H9 (cell line): ENCODE measurements around the gene UTP3. TPM values are rescaled to one million over a fixed set of nuclear protein-coding genes. Genes with fewer than 3 reads are reported as not detected.

Experiments used
- DNase-seq: peaks from one replicate; pipeline ENCODE4 v3.0.0-alpha.2; 2017
- H2AFZ ChIP-seq: one replicate; pipeline ENCODE4 v1.6.1; 2013; ENCODE audit warnings: mild to moderate bottlenecking, low read length, control low read depth, moderate library complexity
- H2AK5ac ChIP-seq: 2 replicates; pipeline ENCODE4 v1.6.1; 2013; ENCODE audit warnings: low read length, control low read depth, mixed read lengths; ENCODE audit not compliant: insufficient read length
- H2BK120ac ChIP-seq: one replicate; pipeline ENCODE4 v1.6.1; 2013; ENCODE audit warnings: low read depth, mild to moderate bottlenecking, low read length, control low read depth, inconsistent platforms; ENCODE audit not compliant: poor library complexity, severe bottlenecking
- H2BK12ac ChIP-seq: 2 replicates; pipeline ENCODE4 v1.6.1; 2013; ENCODE audit warnings: low read length, control low read depth, mixed read lengths, low read depth; ENCODE audit not compliant: insufficient read length
- H2BK15ac ChIP-seq: 2 replicates; pipeline ENCODE4 v1.6.1; 2013; ENCODE audit warnings: low read depth, low read length, control low read depth
- H2BK20ac ChIP-seq: one replicate; pipeline ENCODE4 v1.6.1; 2013; ENCODE audit warnings: low read depth, mild to moderate bottlenecking, low read length, control low read depth, inconsistent platforms; ENCODE audit not compliant: poor library complexity, severe bottlenecking
- H2BK5ac ChIP-seq: 2 replicates; pipeline ENCODE4 v1.6.1; 2013; ENCODE audit warnings: low read length, control low read depth, mixed read lengths; ENCODE audit not compliant: insufficient read length
- H3K14ac ChIP-seq: 2 replicates; pipeline ENCODE4 v1.6.1; 2013; ENCODE audit warnings: low read length, control low read depth; ENCODE audit not compliant: insufficient read depth
- H3K18ac ChIP-seq: 2 replicates; pipeline ENCODE4 v1.6.1; 2013; ENCODE audit warnings: low read depth, mild to moderate bottlenecking, mixed read lengths, low read length, control low read depth; ENCODE audit not compliant: insufficient read length
- H3K23ac ChIP-seq: 2 replicates; pipeline ENCODE4 v1.6.1; 2013; ENCODE audit warnings: low read length, control low read depth, mixed read lengths, low read depth; ENCODE audit not compliant: insufficient read length
- H3K23me2 ChIP-seq: 2 replicates; pipeline ENCODE4 v1.6.1; 2013; ENCODE audit warnings: low read depth, mild to moderate bottlenecking, mixed read lengths, low read length, control low read depth; ENCODE audit not compliant: insufficient read length, poor library complexity, severe bottlenecking
- H3K27ac ChIP-seq: 2 replicates; pipeline ENCODE4 v1.5.1; 2013; ENCODE audit warnings: low read length, control low read depth, mixed read lengths, low read depth; ENCODE audit not compliant: insufficient read length
- H3K27me3 ChIP-seq: 2 replicates; pipeline ENCODE4 v1.6.1; 2013; ENCODE audit warnings: low read length, control low read depth, inconsistent platforms; ENCODE audit not compliant: insufficient read depth
- H3K4ac ChIP-seq: 2 replicates; pipeline ENCODE4 v1.6.1; 2013; ENCODE audit warnings: low read depth, mild to moderate bottlenecking, control low read depth, inconsistent platforms, low read length, moderate library complexity
- H3K4me1 ChIP-seq: 2 replicates; pipeline ENCODE4 v1.6.1; 2013; ENCODE audit warnings: low read length, control low read depth, inconsistent platforms; ENCODE audit not compliant: insufficient read depth
- H3K4me2 ChIP-seq: 2 replicates; pipeline ENCODE4 v1.6.1; 2013; ENCODE audit warnings: low read length, control low read depth, mixed read lengths; ENCODE audit not compliant: insufficient read length, insufficient read depth
- H3K56ac ChIP-seq: 2 replicates; pipeline ENCODE4 v1.6.1; 2013; ENCODE audit warnings: low read depth, mild to moderate bottlenecking, mixed read lengths, low read length, control low read depth; ENCODE audit not compliant: insufficient read length
- H3K79me1 ChIP-seq: 2 replicates; pipeline ENCODE4 v1.6.1; 2013; ENCODE audit warnings: low read depth, mild to moderate bottlenecking, moderate library complexity, low read length, control low read depth, inconsistent platforms; ENCODE audit not compliant: insufficient read depth, poor library complexity, severe bottlenecking
- H3K79me2 ChIP-seq: 2 replicates; pipeline ENCODE4 v1.6.1; 2013; ENCODE audit warnings: low read length, control low read depth, inconsistent platforms; ENCODE audit not compliant: insufficient read depth
- H3K9ac ChIP-seq: 2 replicates; pipeline ENCODE4 v1.6.1; 2013; ENCODE audit warnings: low read length, control low read depth, mixed read lengths; ENCODE audit not compliant: insufficient read length; ENCODE audit errors: extremely low read depth
- H3K9me3 ChIP-seq: one replicate; pipeline ENCODE4 v1.6.1; 2013; ENCODE audit warnings: low read depth, low read length, inconsistent platforms; ENCODE audit not compliant: control insufficient read depth
- H3T11ph ChIP-seq: one replicate; pipeline ENCODE4 v1.6.1; 2013; ENCODE audit warnings: mild to moderate bottlenecking, low read length, control low read depth, inconsistent platforms
- H4K20me1 ChIP-seq: one replicate; pipeline ENCODE4 v1.6.1; 2013; ENCODE audit not compliant: control insufficient read depth, insufficient read length, insufficient read depth
- H4K5ac ChIP-seq: 2 replicates; pipeline ENCODE4 v1.6.1; 2013; ENCODE audit warnings: low read depth, mild to moderate bottlenecking, mixed read lengths, low read length, control low read depth; ENCODE audit not compliant: insufficient read length
- H4K8ac ChIP-seq: replicated peaks from 2 replicates; pipeline ENCODE4 v1.6.1; 2013; ENCODE audit warnings: low read length, control low read depth, mixed read lengths, low read depth; ENCODE audit not compliant: insufficient read length
- H4K91ac ChIP-seq: 2 replicates; pipeline ENCODE4 v1.6.1; 2013; ENCODE audit warnings: low read depth, mild to moderate bottlenecking, moderate library complexity, mixed read lengths, low read length, control low read depth; ENCODE audit not compliant: insufficient read length
- H3K27ac Mint-ChIP-seq, 3 experiments: 2 replicates in 2 of 3; 3 replicates in 1 of 3; pipeline ENCODE4 v1.8.0; 2020 to 2021; ENCODE audit warnings: mixed read lengths in 3 of 3, mild to moderate bottlenecking in 1 of 3, moderate library complexity in 1 of 3
- H3K27me3 Mint-ChIP-seq: 2 replicates; pipeline ENCODE4 v1.8.0; 2021; ENCODE audit warnings: low read depth, mild to moderate bottlenecking, moderate library complexity, mixed read lengths
- H3K36me3 Mint-ChIP-seq, 3 experiments: 2 replicates in 2 of 3; 3 replicates in 1 of 3; pipeline ENCODE4 v1.8.0; 2020 to 2021; ENCODE audit warnings: low read depth in 3 of 3, mixed read lengths in 3 of 3; ENCODE audit not compliant: insufficient read depth in 1 of 3
- H3K4me1 Mint-ChIP-seq, 2 experiments: 2 replicates each; pipeline ENCODE4 v1.8.0; 2020; ENCODE audit warnings: mixed read lengths in 2 of 2
- H3K4me3 Mint-ChIP-seq, 2 experiments: 2 replicates in 1 of 2; 3 replicates in 1 of 2; pipeline ENCODE4 v1.8.0; 2020 to 2021; ENCODE audit warnings: mild to moderate bottlenecking in 2 of 2, mixed read lengths in 2 of 2, moderate library complexity in 1 of 2
- H3K9me3 Mint-ChIP-seq, 2 experiments: 2 replicates in 1 of 2; 3 replicates in 1 of 2; pipeline ENCODE4 v1.8.0; 2020; ENCODE audit warnings: mild to moderate bottlenecking in 2 of 2, mixed read lengths in 2 of 2, moderate library complexity in 1 of 2
- WGBS: extraction: QIAGEN DNeasy Blood & Tissue Kit; methylation state at CpG from one replicate; pipeline ENCODE4 v1.1.7; 2013; ENCODE audit warnings: missing lambda C conversion rate, low lambda C conversion rate, mixed read lengths; ENCODE audit not compliant: insufficient read length; ENCODE audit errors: extremely low coverage; 5-methylcytosine and 5-hydroxymethylcytosine counted together
- total RNA-seq: library from RNA; stranded (reverse); gene quantifications from 2 replicates; pipeline ENCODE4 v1.2.1, GENCODE V29; 2021
- TF ChIP-seq, protein P1 (sequence below): fragments of 200-600 bp; sonication (generic); conservative IDR thresholded peaks from 3 replicates; pipeline ENCODE4 v1.8.0; 2021; ENCODE audit warnings: antibody characterized with exemption, mild to moderate bottlenecking

UTP3 gene
- total RNA-seq, 1 experiment from 2014 or later: 49.3 TPM

DNA sequence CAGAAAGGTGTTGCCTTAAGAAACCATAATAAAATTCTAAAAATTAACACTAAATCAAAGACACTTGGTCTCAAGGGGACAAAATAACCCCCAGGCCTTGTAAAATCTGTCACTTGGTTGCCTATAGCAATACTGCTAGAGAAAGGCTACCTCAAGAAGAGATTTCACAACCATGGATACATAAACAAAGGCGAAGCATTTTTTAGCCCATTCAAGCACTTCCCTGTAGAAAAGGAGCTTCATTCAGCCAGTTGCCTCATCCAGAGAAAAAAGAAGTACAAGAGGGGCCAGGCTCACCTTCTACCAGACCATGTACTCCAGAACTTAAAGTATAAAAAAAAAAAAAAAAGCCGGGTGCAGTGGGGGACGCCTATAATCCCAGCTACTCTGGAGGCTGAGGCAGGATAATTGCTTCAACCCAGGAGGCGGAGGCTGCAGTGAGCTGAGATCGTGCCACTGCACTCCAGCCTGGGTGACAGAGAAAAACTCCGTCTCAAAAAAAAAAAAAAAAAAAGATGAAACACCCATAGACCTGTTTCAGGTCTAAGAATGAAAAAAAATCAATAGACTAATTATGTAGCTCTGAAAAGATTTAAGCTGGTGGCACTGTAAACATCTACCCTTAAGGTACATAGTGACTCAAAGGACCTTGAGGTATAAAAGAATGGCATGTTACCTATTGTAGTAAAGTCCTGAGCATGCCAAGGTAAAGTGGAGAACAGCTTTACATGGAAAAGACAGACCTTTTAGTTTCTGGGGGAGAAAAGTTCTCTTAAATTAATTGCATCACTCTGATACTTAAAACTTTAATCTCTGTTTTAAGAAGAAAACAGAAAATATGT, 51.4 kb downstream of the UTP3 start:
- Histone ChIP-seq H3K9ac (no peak overlapping the region), H2AFZ (no peak overlapping the region), H3K56ac (no peak overlapping the region), H3K27me3 (no peaks in the 10 kb centered on the region), H3K14ac (no peak overlapping the region), H3K79me2 (no peaks in the 10 kb centered on the region), H4K5ac (no peak overlapping the region), H4K91ac (no peak overlapping the region), H3T11ph (no peak overlapping the region), H2BK5ac (no peak overlapping the region), H2AK5ac (no peak overlapping the region), H3K27ac (no peak overlapping the region), H2BK12ac (no peak overlapping the region), H3K79me1 (peaks cover 2% of the 10 kb centered on the region), H4K8ac (no peak overlapping the region), H2BK20ac (no peak overlapping the region), H2BK120ac (no peak overlapping the region), H3K4me2 (no peak overlapping the region), H3K23ac (no peak overlapping the region), H3K4ac (no peak overlapping the region), H3K23me2 (no peaks in the 10 kb centered on the region), H4K20me1 (no peaks in the 10 kb centered on the region), H3K9me3 (no peaks in the 10 kb centered on the region), H3K4me1 (no peaks in the 10 kb centered on the region), H2BK15ac (no peak overlapping the region), H3K18ac (no peak overlapping the region)
- TF ChIP-seq, protein P1, sequence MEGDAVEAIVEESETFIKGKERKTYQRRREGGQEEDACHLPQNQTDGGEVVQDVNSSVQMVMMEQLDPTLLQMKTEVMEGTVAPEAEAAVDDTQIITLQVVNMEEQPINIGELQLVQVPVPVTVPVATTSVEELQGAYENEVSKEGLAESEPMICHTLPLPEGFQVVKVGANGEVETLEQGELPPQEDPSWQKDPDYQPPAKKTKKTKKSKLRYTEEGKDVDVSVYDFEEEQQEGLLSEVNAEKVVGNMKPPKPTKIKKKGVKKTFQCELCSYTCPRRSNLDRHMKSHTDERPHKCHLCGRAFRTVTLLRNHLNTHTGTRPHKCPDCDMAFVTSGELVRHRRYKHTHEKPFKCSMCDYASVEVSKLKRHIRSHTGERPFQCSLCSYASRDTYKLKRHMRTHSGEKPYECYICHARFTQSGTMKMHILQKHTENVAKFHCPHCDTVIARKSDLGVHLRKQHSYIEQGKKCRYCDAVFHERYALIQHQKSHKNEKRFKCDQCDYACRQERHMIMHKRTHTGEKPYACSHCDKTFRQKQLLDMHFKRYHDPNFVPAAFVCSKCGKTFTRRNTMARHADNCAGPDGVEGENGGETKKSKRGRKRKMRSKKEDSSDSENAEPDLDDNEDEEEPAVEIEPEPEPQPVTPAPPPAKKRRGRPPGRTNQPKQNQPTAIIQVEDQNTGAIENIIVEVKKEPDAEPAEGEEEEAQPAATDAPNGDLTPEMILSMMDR: no peak
- no CpG with 5 or more reads among the region's 6 CpGs for WGBS
- peaks cover 18 to 19% of the 10 kb centered on the region in 2 experiments for H3K4me1 Mint-ChIP-seq
- no peak overlapping the region; a peak in 1 of 7 replicates for H3K27ac Mint-ChIP-seq
- H3K4me3 Mint-ChIP-seq: no peak overlapping the region
- H3K27me3 Mint-ChIP-seq: no peaks in the 10 kb centered on the region; the same call in 1 of the 2 replicates
- no peaks in the 10 kb centered on the region for H3K36me3 Mint-ChIP-seq
- no peak for DNase-seq
- no peaks in the 10 kb centered on the region for H3K9me3 Mint-ChIP-seq

Other genes with a start within 250 kb of the UTP3 start
- not detected in 2 replicates for gene MUC7, start 216.3 kb upstream of the UTP3 start, total RNA-seq
- gene AMTN, start 170.0 kb upstream of the UTP3 start, total RNA-seq: not detected in 2 replicates
- gene AMBN, start 96.3 kb upstream of the UTP3 start, total RNA-seq: not detected in 2 replicates
- not detected in 2 replicates for gene ENAM, start 59.8 kb upstream of the UTP3 start, total RNA-seq
- not detected in 2 replicates for gene JCHAIN, start 22.0 kb upstream of the UTP3 start, total RNA-seq
- gene RUFY3, start 33.4 kb downstream of the UTP3 start, total RNA-seq: 41.7 and 48.0 TPM in 2 replicates
- gene GRSF1, start 151.4 kb downstream of the UTP3 start, total RNA-seq: 103 and 108 TPM in 2 replicates
- gene MOB1B, start 213.8 kb downstream of the UTP3 start, total RNA-seq: 29.5 and 30.3 TPM in 2 replicates